HCT116 (cell line): ENCODE data around the gene PRR5L. TPM values are rescaled to one million over a fixed set of nuclear protein-coding genes. Genes with fewer than 3 reads are reported as not detected.

Experiments used
- ATAC-seq: fragments of 200-7000 bp; cut with Tn5 transposase; 2 replicates; pipeline ENCODE4 v1.9.1; 2020; ENCODE audit warnings: mild to moderate bottlenecking, moderate library complexity
- BruUV-seq: library from RNA; stranded (reverse); fragments of 400-500 nt; replicated peaks from 2 replicates; lab custom pipeline; 2021; lab: Mats Ljungman, UMichigan
- CTCF ChIA-PET: fragments of 300-600 bp; sonication (Branson Sonifier 250); formaldehyde crosslinking; loops from one replicate; lab custom pipeline; 2021; ENCODE audit warnings: antibody characterized with exemption; lab: Charles Lee
- POLR2A ChIA-PET: fragments of 300-600, 350-600 bp; sonication (Branson Sonifier 250); formaldehyde crosslinking; loops from one replicate; lab custom pipeline; 2021; ENCODE audit warnings: antibody characterized with exemption; lab: Charles Lee
- RAD21 ChIA-PET, 2 experiments: fragments of 300-600 bp; sonication (Branson Sonifier 250); formaldehyde crosslinking; loops; one replicate each; lab custom pipeline; 2023; ENCODE audit warnings: low total read pairs in 2 of 2; ENCODE audit not compliant: uncharacterized antibody in 2 of 2, unreplicated experiment in 2 of 2, low non-redundant PET in 1 of 2; lab: Charles Lee
- DNase-seq: peaks from one replicate; pipeline ENCODE4 v3.0.0-alpha.2; 2010; ENCODE audit warnings: low read depth, low spot score
- H2AFZ ChIP-seq: fragments of 200-600 bp; shearing (Covaris generic), sonication (generic); 2 replicates; pipeline ENCODE4 v1.6.1; 2017; ENCODE audit warnings: low read depth, mixed run types, mixed read lengths, antibody characterized with exemption, low read length; ENCODE audit not compliant: poor library complexity, severe bottlenecking
- H3K27ac ChIP-seq: 2 replicates; pipeline ENCODE4 v1.5.1; 2012; ENCODE audit warnings: low read depth, low read length
- H3K27me3 ChIP-seq: fragments of 200-600 bp; sonication (generic); 2 replicates; pipeline ENCODE4 v1.6.1; 2016; ENCODE audit warnings: mixed run types, low read length, mixed read lengths; ENCODE audit not compliant: insufficient read depth
- H3K36me3 ChIP-seq, 2 experiments: fragments of 200-500 bp in 1 of 2; fragments of 200-600 bp in 1 of 2; sonication (Bioruptor generic) in 1 of 2; sonication (generic) in 1 of 2; 2 replicates each; pipeline versions ENCODE4 v1.5.1 to v1.6.1; 2014 to 2016; ENCODE audit warnings: low read length in 2 of 2, inconsistent platforms in 1 of 2, mixed read lengths in 1 of 2, mixed run types in 1 of 2; ENCODE audit not compliant: insufficient read depth in 2 of 2, control insufficient read depth in 1 of 2
- H3K4me1 ChIP-seq, 2 experiments: fragments of 200-600 bp in 1 of 2; sonication (generic) in 1 of 2; 2 replicates each; pipeline versions ENCODE4 v1.5.1 to v1.6.1; 2012 to 2017; ENCODE audit warnings: low read length in 2 of 2, inconsistent platforms in 1 of 2, mild to moderate bottlenecking in 1 of 2, mixed read lengths in 1 of 2, mixed run types in 1 of 2, moderate library complexity in 1 of 2; ENCODE audit not compliant: insufficient read depth in 2 of 2, control insufficient read depth in 1 of 2
- H3K4me2 ChIP-seq: fragments of 200-600 bp; sonication (generic); 2 replicates; pipeline ENCODE4 v1.6.1; 2017; ENCODE audit warnings: mixed run types, low read length, mixed read lengths
- H3K4me3 ChIP-seq, 2 experiments: fragments of 200-600 bp in 1 of 2; sonication (generic) in 1 of 2; replicated peaks in 1 of 2; 2 replicates each; pipeline ENCODE4 v1.5.1; 2011 to 2016; ENCODE audit warnings: low read length in 2 of 2, control low read depth in 1 of 2, low read depth in 1 of 2, mild to moderate bottlenecking in 1 of 2, mixed read lengths in 1 of 2, mixed run types in 1 of 2
- H3K79me2 ChIP-seq: fragments of 200-600 bp; sonication (generic); 2 replicates; pipeline ENCODE4 v1.6.1; 2017; ENCODE audit warnings: mild to moderate bottlenecking, mixed run types, low read length, moderate library complexity, mixed read lengths; ENCODE audit not compliant: insufficient read depth
- H3K9ac ChIP-seq: fragments of 200-600 bp; sonication (generic); 2 replicates; pipeline ENCODE4 v1.6.1; 2016; ENCODE audit warnings: low read length, mixed read lengths
- H3K9me2 ChIP-seq: fragments of 200-600 bp; sonication (generic), shearing (Covaris generic); 2 replicates; pipeline ENCODE4 v1.6.1; 2017; ENCODE audit warnings: mixed run types, mild to moderate bottlenecking, moderate library complexity; ENCODE audit not compliant: insufficient read depth
- H3K9me3 ChIP-seq, 2 experiments: fragments of 200-500 bp in 1 of 2; fragments of 200-600 bp in 1 of 2; sonication (Bioruptor generic) in 1 of 2; sonication (generic) in 1 of 2; 2 replicates each; pipeline ENCODE4 v1.6.1; 2014 to 2017; ENCODE audit warnings: low read length in 2 of 2, mixed read lengths in 2 of 2, inconsistent platforms in 1 of 2, low read depth in 1 of 2, mild to moderate bottlenecking in 1 of 2, mixed run types in 1 of 2, moderate library complexity in 1 of 2; ENCODE audit not compliant: control insufficient read depth in 1 of 2, insufficient read depth in 1 of 2
- H4K20me1 ChIP-seq: fragments of 200-600 bp; sonication (generic), shearing (Covaris generic); 2 replicates; pipeline ENCODE4 v1.6.1; 2017; ENCODE audit warnings: mixed run types, mild to moderate bottlenecking, moderate library complexity; ENCODE audit not compliant: insufficient read depth
- ATF3 ChIP-seq: IDR thresholded peaks from 2 replicates; pipeline ENCODE4 v1.6.1; 2012
- CTCF ChIP-seq, 3 experiments: fragments of 200-600 bp in 1 of 3; sonication (generic) in 1 of 3; IDR thresholded peaks in 2 of 3; conservative IDR thresholded peaks in 1 of 3; 2 replicates each; pipeline ENCODE4 v1.5.1; 2012 to 2017; ENCODE audit warnings: low read depth in 2 of 3, low read length in 2 of 3, antibody characterized with exemption in 1 of 3, borderline replicate concordance in 1 of 3, control low read depth in 1 of 3, mild to moderate bottlenecking in 1 of 3, mixed read lengths in 1 of 3, mixed run types in 1 of 3, moderate library complexity in 1 of 3; ENCODE audit not compliant: insufficient read depth in 1 of 3
- ELF1 ChIP-seq: IDR thresholded peaks from 2 replicates; pipeline ENCODE4 v1.6.1; 2012; ENCODE audit warnings: low read depth, borderline replicate concordance
- FOSL1 ChIP-seq: IDR thresholded peaks from 2 replicates; pipeline ENCODE4 v1.6.1; 2012; ENCODE audit warnings: low read depth
- JUND ChIP-seq: IDR thresholded peaks from 2 replicates; pipeline ENCODE4 v1.6.1; 2012
- MAX ChIP-seq: IDR thresholded peaks from 2 replicates; pipeline ENCODE4 v1.6.1; 2012
- SP1 ChIP-seq: IDR thresholded peaks from 2 replicates; pipeline ENCODE4 v1.6.1; 2012; ENCODE audit warnings: low read depth
- TCF7L2 ChIP-seq: IDR thresholded peaks from 2 replicates; pipeline ENCODE4 v1.7.0; 2011; ENCODE audit warnings: borderline replicate concordance, inconsistent platforms; ENCODE audit not compliant: insufficient read depth, insufficient read length; ENCODE audit errors: extremely low read depth
- YY1 ChIP-seq: IDR thresholded peaks from 2 replicates; pipeline ENCODE4 v1.6.1; 2011; ENCODE audit warnings: low read length, low read depth, moderate library complexity, mild to moderate bottlenecking; ENCODE audit not compliant: insufficient replicate concordance; ENCODE audit errors: extremely low read depth
- ZBTB33 ChIP-seq: IDR thresholded peaks from 2 replicates; pipeline ENCODE4 v1.6.1; 2011; ENCODE audit warnings: mild to moderate bottlenecking, low read length, moderate library complexity; ENCODE audit not compliant: insufficient replicate concordance; ENCODE audit errors: extremely low read depth
- ZFX ChIP-seq: fragments of 450-650 bp; IDR thresholded peaks from 2 replicates; pipeline ENCODE4 v1.6.1; 2017
- intact Hi-C: fragments of 100-400 bp; cut with micrococcal nuclease; formaldehyde crosslinking; loops from 2 replicates; pipeline ENCODE4 v1.10.0; 2022
- total RNA-seq: library from RNA; stranded (reverse); gene quantifications from one replicate; pipeline ENCODE4 v1.2.1, GENCODE V29; 2021; ENCODE audit not compliant: unreplicated experiment

PRR5L gene
- total RNA-seq, 1 experiment from 2014 or later = 0.47 TPM

GRCh38 chr11:36375353-36376008 is 79.4 kb downstream of the PRR5L start (continued):
- TF ChIP-seq ELF1 (no peak), TCF7L2 (no peak), MAX (no peak), YY1 (no peak)

DNA sequence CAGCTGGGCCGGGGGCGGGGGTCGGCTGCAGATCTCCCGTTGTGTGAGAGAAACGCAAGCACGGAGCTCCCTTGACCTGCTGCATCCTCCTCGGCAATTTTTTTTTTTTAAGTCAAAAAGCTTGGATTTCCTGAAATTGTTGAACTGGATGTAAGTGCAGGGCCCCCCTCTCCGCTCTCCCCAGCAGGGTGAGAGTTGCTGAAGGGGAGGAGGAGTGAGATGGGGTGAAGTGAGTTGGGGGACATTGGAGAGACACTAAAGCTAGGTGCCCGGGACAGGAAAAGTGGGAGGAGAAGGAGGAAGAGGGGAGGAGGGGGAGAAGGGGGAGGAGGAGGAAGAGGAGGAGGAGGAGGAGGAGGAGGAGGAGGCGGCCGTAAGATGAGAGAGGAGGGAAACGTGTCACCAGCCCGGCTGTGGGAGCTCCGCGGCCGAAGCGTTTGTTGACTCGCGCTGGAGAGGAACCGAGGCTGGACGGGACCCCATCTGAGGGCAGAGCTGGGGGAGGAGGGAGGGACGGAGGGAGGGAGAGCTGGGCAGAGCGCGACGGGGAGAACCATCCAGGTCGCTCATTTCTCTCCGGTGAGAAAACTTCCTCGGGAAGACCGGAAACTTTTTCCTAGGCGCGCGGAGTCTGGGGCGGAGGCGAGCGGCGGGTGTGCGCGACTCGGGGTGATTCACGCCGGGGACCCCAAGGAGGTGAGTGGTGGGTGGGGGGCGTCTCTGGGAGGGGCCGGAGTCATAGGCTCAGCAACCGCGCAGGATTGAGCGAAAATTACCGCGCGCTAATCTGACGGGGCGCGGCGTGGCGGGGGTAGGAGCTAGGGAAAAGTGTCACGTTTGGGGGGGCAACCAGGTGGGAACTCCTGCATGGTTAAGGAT is 80.2 kb downstream of the PRR5L start:
- no peaks in the 10 kb centered on the region for H4K20me1 ChIP-seq
- H3K27me3 ChIP-seq = peaks cover 23% of the 10 kb centered on the region
- no peaks in the 10 kb centered on the region for H3K9me2 ChIP-seq
- H3K79me2 ChIP-seq = no peaks in the 10 kb centered on the region
- ATAC-seq (no peak), DNase-seq (no peak)
- intact Hi-C loops = no loop called here
- no peak overlapping the region for H3K9ac ChIP-seq
- no peak overlapping the region for H3K4me3 ChIP-seq
- ChIA-PET RAD21 (interaction anchor here in 1 of 2 experiments (0.7 kb wide), 1 partner anchor 17 kb away, joined by 4 read pairs; no protein-coding TSS in a partner anchor), POLR2A (no interaction called here), CTCF (no interaction called here)
- H3K9me3 ChIP-seq = no peaks in the 10 kb centered on the region
- no peaks in the 10 kb centered on the region for H3K36me3 ChIP-seq
- H3K4me1 ChIP-seq = no peaks in the 10 kb centered on the region
- H2AFZ ChIP-seq = no peak overlapping the region
- no peak overlapping the region for H3K27ac ChIP-seq
- no peak overlapping the region for H3K4me2 ChIP-seq
- BruUV-seq = no TSS peak
- TF ChIP-seq MAX (no peak), CTCF (IDR thresholded peaks at IDR 0.05 in 2 of 3, conservative IDR thresholded peaks at IDR 0.05 in 1 of 3; ENCODE audit: borderline replicate concordance in 1 of 3, insufficient read depth in 1 of 3, low read depth in 2 of 3, low read length in 2 of 3) (no peak), JUND (no peak), ZFX (no peak), ZBTB33 (no peak), ATF3 (no peak), SP1 (no peak), FOSL1 (no peak), YY1 (no peak)
